H9 (cell line): ENCODE results near the gene HOXC11. TPM values are rescaled to one million over a fixed set of nuclear protein-coding genes. Genes with fewer than 3 reads are reported as not detected.

Source experiments
- DNase-seq: peaks from one replicate; pipeline ENCODE4 v3.0.0-alpha.2; 2017
- H2AFZ ChIP-seq: one replicate; pipeline ENCODE4 v1.6.1; 2013; ENCODE audit warnings: mild to moderate bottlenecking, low read length, control low read depth, moderate library complexity
- H2AK5ac ChIP-seq: 2 replicates; pipeline ENCODE4 v1.6.1; 2013; ENCODE audit warnings: low read length, control low read depth, mixed read lengths; ENCODE audit not compliant: insufficient read length
- H2BK120ac ChIP-seq: one replicate; pipeline ENCODE4 v1.6.1; 2013; ENCODE audit warnings: low read depth, mild to moderate bottlenecking, low read length, control low read depth, inconsistent platforms; ENCODE audit not compliant: poor library complexity, severe bottlenecking
- H2BK12ac ChIP-seq: 2 replicates; pipeline ENCODE4 v1.6.1; 2013; ENCODE audit warnings: low read length, control low read depth, mixed read lengths, low read depth; ENCODE audit not compliant: insufficient read length
- H2BK15ac ChIP-seq: 2 replicates; pipeline ENCODE4 v1.6.1; 2013; ENCODE audit warnings: low read depth, low read length, control low read depth
- H2BK20ac ChIP-seq: one replicate; pipeline ENCODE4 v1.6.1; 2013; ENCODE audit warnings: low read depth, mild to moderate bottlenecking, low read length, control low read depth, inconsistent platforms; ENCODE audit not compliant: poor library complexity, severe bottlenecking
- H2BK5ac ChIP-seq: 2 replicates; pipeline ENCODE4 v1.6.1; 2013; ENCODE audit warnings: low read length, control low read depth, mixed read lengths; ENCODE audit not compliant: insufficient read length
- H3K14ac ChIP-seq: 2 replicates; pipeline ENCODE4 v1.6.1; 2013; ENCODE audit warnings: low read length, control low read depth; ENCODE audit not compliant: insufficient read depth
- H3K18ac ChIP-seq: 2 replicates; pipeline ENCODE4 v1.6.1; 2013; ENCODE audit warnings: low read depth, mild to moderate bottlenecking, mixed read lengths, low read length, control low read depth; ENCODE audit not compliant: insufficient read length
- H3K23ac ChIP-seq: 2 replicates; pipeline ENCODE4 v1.6.1; 2013; ENCODE audit warnings: low read length, control low read depth, mixed read lengths, low read depth; ENCODE audit not compliant: insufficient read length
- H3K23me2 ChIP-seq: 2 replicates; pipeline ENCODE4 v1.6.1; 2013; ENCODE audit warnings: low read depth, mild to moderate bottlenecking, mixed read lengths, low read length, control low read depth; ENCODE audit not compliant: insufficient read length, poor library complexity, severe bottlenecking
- H3K27ac ChIP-seq: 2 replicates; pipeline ENCODE4 v1.5.1; 2013; ENCODE audit warnings: low read length, control low read depth, mixed read lengths, low read depth; ENCODE audit not compliant: insufficient read length
- H3K27me3 ChIP-seq: 2 replicates; pipeline ENCODE4 v1.6.1; 2013; ENCODE audit warnings: low read length, control low read depth, inconsistent platforms; ENCODE audit not compliant: insufficient read depth
- H3K4ac ChIP-seq: 2 replicates; pipeline ENCODE4 v1.6.1; 2013; ENCODE audit warnings: low read depth, mild to moderate bottlenecking, control low read depth, inconsistent platforms, low read length, moderate library complexity
- H3K4me1 ChIP-seq: 2 replicates; pipeline ENCODE4 v1.6.1; 2013; ENCODE audit warnings: low read length, control low read depth, inconsistent platforms; ENCODE audit not compliant: insufficient read depth
- H3K4me2 ChIP-seq: 2 replicates; pipeline ENCODE4 v1.6.1; 2013; ENCODE audit warnings: low read length, control low read depth, mixed read lengths; ENCODE audit not compliant: insufficient read length, insufficient read depth
- H3K56ac ChIP-seq: 2 replicates; pipeline ENCODE4 v1.6.1; 2013; ENCODE audit warnings: low read depth, mild to moderate bottlenecking, mixed read lengths, low read length, control low read depth; ENCODE audit not compliant: insufficient read length
- H3K79me1 ChIP-seq: 2 replicates; pipeline ENCODE4 v1.6.1; 2013; ENCODE audit warnings: low read depth, mild to moderate bottlenecking, moderate library complexity, low read length, control low read depth, inconsistent platforms; ENCODE audit not compliant: insufficient read depth, poor library complexity, severe bottlenecking
- H3K79me2 ChIP-seq: 2 replicates; pipeline ENCODE4 v1.6.1; 2013; ENCODE audit warnings: low read length, control low read depth, inconsistent platforms; ENCODE audit not compliant: insufficient read depth
- H3K9ac ChIP-seq: 2 replicates; pipeline ENCODE4 v1.6.1; 2013; ENCODE audit warnings: low read length, control low read depth, mixed read lengths; ENCODE audit not compliant: insufficient read length; ENCODE audit errors: extremely low read depth
- H3K9me3 ChIP-seq: one replicate; pipeline ENCODE4 v1.6.1; 2013; ENCODE audit warnings: low read depth, low read length, inconsistent platforms; ENCODE audit not compliant: control insufficient read depth
- H3T11ph ChIP-seq: one replicate; pipeline ENCODE4 v1.6.1; 2013; ENCODE audit warnings: mild to moderate bottlenecking, low read length, control low read depth, inconsistent platforms
- H4K20me1 ChIP-seq: one replicate; pipeline ENCODE4 v1.6.1; 2013; ENCODE audit not compliant: control insufficient read depth, insufficient read length, insufficient read depth
- H4K5ac ChIP-seq: 2 replicates; pipeline ENCODE4 v1.6.1; 2013; ENCODE audit warnings: low read depth, mild to moderate bottlenecking, mixed read lengths, low read length, control low read depth; ENCODE audit not compliant: insufficient read length
- H4K8ac ChIP-seq: replicated peaks from 2 replicates; pipeline ENCODE4 v1.6.1; 2013; ENCODE audit warnings: low read length, control low read depth, mixed read lengths, low read depth; ENCODE audit not compliant: insufficient read length
- H4K91ac ChIP-seq: 2 replicates; pipeline ENCODE4 v1.6.1; 2013; ENCODE audit warnings: low read depth, mild to moderate bottlenecking, moderate library complexity, mixed read lengths, low read length, control low read depth; ENCODE audit not compliant: insufficient read length
- H3K27ac Mint-ChIP-seq, 3 experiments: 2 replicates in 2 of 3; 3 replicates in 1 of 3; pipeline ENCODE4 v1.8.0; 2020 to 2021; ENCODE audit warnings: mixed read lengths in 3 of 3, mild to moderate bottlenecking in 1 of 3, moderate library complexity in 1 of 3
- H3K27me3 Mint-ChIP-seq: 2 replicates; pipeline ENCODE4 v1.8.0; 2021; ENCODE audit warnings: low read depth, mild to moderate bottlenecking, moderate library complexity, mixed read lengths
- H3K36me3 Mint-ChIP-seq, 3 experiments: 2 replicates in 2 of 3; 3 replicates in 1 of 3; pipeline ENCODE4 v1.8.0; 2020 to 2021; ENCODE audit warnings: low read depth in 3 of 3, mixed read lengths in 3 of 3; ENCODE audit not compliant: insufficient read depth in 1 of 3
- H3K4me1 Mint-ChIP-seq, 2 experiments: 2 replicates each; pipeline ENCODE4 v1.8.0; 2020; ENCODE audit warnings: mixed read lengths in 2 of 2
- H3K4me3 Mint-ChIP-seq, 2 experiments: 2 replicates in 1 of 2; 3 replicates in 1 of 2; pipeline ENCODE4 v1.8.0; 2020 to 2021; ENCODE audit warnings: mild to moderate bottlenecking in 2 of 2, mixed read lengths in 2 of 2, moderate library complexity in 1 of 2
- H3K9me3 Mint-ChIP-seq, 2 experiments: 2 replicates in 1 of 2; 3 replicates in 1 of 2; pipeline ENCODE4 v1.8.0; 2020; ENCODE audit warnings: mild to moderate bottlenecking in 2 of 2, mixed read lengths in 2 of 2, moderate library complexity in 1 of 2
- CTCF ChIP-seq: fragments of 200-600 bp; sonication (generic); conservative IDR thresholded peaks from 3 replicates; pipeline ENCODE4 v1.8.0; 2021; ENCODE audit warnings: antibody characterized with exemption, mild to moderate bottlenecking
- WGBS: extraction: QIAGEN DNeasy Blood & Tissue Kit; methylation state at CpG from one replicate; pipeline ENCODE4 v1.1.7; 2013; ENCODE audit warnings: missing lambda C conversion rate, low lambda C conversion rate, mixed read lengths; ENCODE audit not compliant: insufficient read length; ENCODE audit errors: extremely low coverage; 5-methylcytosine and 5-hydroxymethylcytosine counted together
- total RNA-seq: library from RNA; stranded (reverse); gene quantifications from 2 replicates; pipeline ENCODE4 v1.2.1, GENCODE V29; 2021

Gene HOXC11
- total RNA-seq, 1 experiment from 2014 or later = not detected

GRCh38 chr12:53960187-53961024 is 12.5 kb upstream of the HOXC11 start:
- no peak overlapping the region for H3K4me3 Mint-ChIP-seq
- H4K20me1 ChIP-seq = no peaks in the 10 kb centered on the region

More at GRCh38 chr12:53960187-53961024, 12.5 kb upstream of the HOXC11 start:
- Histone ChIP-seq H2BK12ac (no peak overlapping the region), H2BK120ac (no peak overlapping the region), H4K8ac (no peak overlapping the region), H3K18ac (no peak overlapping the region), H2BK5ac (no peak overlapping the region), H3K56ac (no peak overlapping the region), H2BK20ac (no peak overlapping the region), H3K79me2 (no peaks in the 10 kb centered on the region), H3K14ac (no peak overlapping the region), H4K5ac (no peak overlapping the region), H3K27me3 (peaks cover 100% of the 10 kb centered on the region), H3K23ac (no peak overlapping the region), H2AFZ (no peak overlapping the region), H4K91ac (no peak overlapping the region), H2BK15ac (no peak overlapping the region), H3T11ph (no peak overlapping the region), H3K27ac (no peak overlapping the region), H3K9ac (no peak overlapping the region), H3K9me3 (no peaks in the 10 kb centered on the region), H2AK5ac (no peak overlapping the region), H3K4ac (no peak overlapping the region), H3K4me2 (no peak overlapping the region), H3K79me1 (no peaks in the 10 kb centered on the region), H3K23me2 (no peaks in the 10 kb centered on the region), H3K4me1 (no peaks in the 10 kb centered on the region)
- Mint-ChIP-seq H3K27ac (no peak overlapping the region; a peak in 1 of 7 replicates), H3K36me3 (no peaks in the 10 kb centered on the region; a peak in 2 of 7 replicates), H3K4me1 (peaks cover under 1 to 6% of the 10 kb centered on the region in 2 experiments; a peak in 3 of 4 replicates), H3K27me3 (peaks cover 100% of the 10 kb centered on the region), H3K9me3 (peaks cover 0 to 8% of the 10 kb centered on the region in 2 experiments; a peak in 2 of 5 replicates)
- DNase-seq = no peak
- WGBS = no CpG with 5 or more reads among the region's 39 CpGs
- no peak for TF ChIP-seq CTCF
